ENCODE data around the gene COMTD1. TPM values are rescaled to one million over a fixed set of nuclear protein-coding genes. Genes with fewer than 3 reads are reported as not detected.

Gene COMTD1
- total RNA-seq, 2 experiments from 2014 or later: 37.7 to 47.2 TPM

DNA sequence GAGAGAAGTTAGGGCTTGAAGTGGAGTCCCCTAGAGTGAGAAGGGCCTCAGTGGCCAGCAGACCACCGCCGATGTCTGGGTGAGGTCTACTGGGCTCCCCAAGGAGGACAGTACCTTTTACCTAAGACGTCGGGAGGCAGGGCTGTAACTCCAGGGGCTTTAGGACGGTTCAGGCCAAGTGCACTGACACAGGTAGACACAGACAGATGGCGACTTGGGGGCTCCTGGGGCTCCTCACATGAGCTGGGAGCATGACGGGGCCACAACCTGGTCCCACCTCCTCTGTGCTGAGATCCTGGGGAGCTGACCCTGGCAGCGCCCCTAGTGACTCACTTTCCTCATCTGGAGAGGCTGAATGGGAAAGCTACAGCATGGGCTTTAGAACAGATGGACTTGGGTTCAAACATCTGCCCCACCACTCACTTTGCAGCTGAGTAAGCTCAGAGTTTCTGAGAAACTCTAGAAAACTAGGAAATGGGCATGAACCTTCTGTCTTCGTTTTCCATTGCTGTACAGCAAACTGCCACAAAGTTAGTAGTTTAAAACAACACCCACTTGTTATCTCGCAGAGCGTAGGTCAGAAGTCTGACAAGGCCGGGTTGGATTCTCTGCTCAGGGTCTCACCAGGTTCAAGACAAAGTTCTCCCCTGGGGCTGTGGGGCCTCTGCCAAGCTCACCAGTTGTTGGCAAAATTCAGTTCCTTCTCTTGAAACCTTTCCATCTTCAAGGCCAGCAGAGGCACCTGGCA lies 4.7 kb upstream of the COMTD1 start:
- ChIA-PET POLR2A (interaction anchor here (0.7 kb wide), 1 partner anchor 96 kb away, joined by 3 read pairs; no protein-coding TSS in a partner anchor), CTCF (ENCODE audit: unreplicated experiment) (no interaction called here)
- no peaks in the 10 kb centered on the region for H3K36me3 ChIP-seq (ENCODE audit: insufficient read depth, low read length)
- no peaks in the 10 kb centered on the region for H3K9me3 ChIP-seq (ENCODE audit: low read length)
- no peaks in the 10 kb centered on the region for H4K20me1 ChIP-seq (ENCODE audit: insufficient read depth, low read length)
- no TSS peak for BruUV-seq (replicated peaks)
- no peaks in the 10 kb centered on the region for H3K9me2 ChIP-seq (ENCODE audit: insufficient read depth, low read length)
- TF ChIP-seq EZH2phosphoT487 (IDR thresholded peaks at IDR 0.05; ENCODE audit: borderline replicate concordance, low read depth, low read length): no peak
- DNase-seq (ENCODE audit: low spot score): no peak
- intact Hi-C loops (cut with micrococcal nuclease; ENCODE audit: unreplicated experiment): no loop called here
- no peak overlapping the region for H2AFZ ChIP-seq (ENCODE audit: low read length)
- no peak overlapping the region for H3K4me2 ChIP-seq (ENCODE audit: low read length)
- no peaks in the 10 kb centered on the region for H3K79me2 ChIP-seq (ENCODE audit: insufficient read depth, low read depth, low read length)
- H3K27ac ChIP-seq (ENCODE audit: low read depth, low read length, poor library complexity, severe bottlenecking): no peak overlapping the region
- H3K4me3 ChIP-seq (ENCODE audit: low read depth, low read length, poor library complexity, severe bottlenecking): no peak overlapping the region
- peaks cover 6% of the 10 kb centered on the region for H3K4me1 ChIP-seq (ENCODE audit: insufficient read depth, low read length, poor library complexity, severe bottlenecking)

GRCh38 chr10:75239096-75239790 lies 3.5 kb upstream of the COMTD1 start:
- Histone ChIP-seq H3K9me3 (ENCODE audit: low read length) (no peaks in the 10 kb centered on the region), H3K9me2 (ENCODE audit: insufficient read depth, low read length) (no peaks in the 10 kb centered on the region), H2AFZ (ENCODE audit: low read length) (no peak overlapping the region), H3K4me3 (ENCODE audit: low read depth, low read length, poor library complexity, severe bottlenecking) (no peak overlapping the region), H3K79me2 (ENCODE audit: insufficient read depth, low read depth, low read length) (no peaks in the 10 kb centered on the region), H4K20me1 (ENCODE audit: insufficient read depth, low read length) (no peaks in the 10 kb centered on the region), H3K4me1 (ENCODE audit: insufficient read depth, low read length, poor library complexity, severe bottlenecking) (peaks cover 6% of the 10 kb centered on the region), H3K36me3 (ENCODE audit: insufficient read depth, low read length) (no peaks in the 10 kb centered on the region), H3K4me2 (ENCODE audit: low read length) (no peak overlapping the region), H3K27ac (ENCODE audit: low read depth, low read length, poor library complexity, severe bottlenecking) (no peak overlapping the region)
- TF ChIP-seq CTCF (conservative IDR thresholded peaks at IDR 0.05; ENCODE audit: low read length) (no peak), EZH2phosphoT487 (IDR thresholded peaks at IDR 0.05; ENCODE audit: borderline replicate concordance, low read depth, low read length) (no peak)
- POLR2A ChIA-PET: no interaction called here
- intact Hi-C loops (cut with micrococcal nuclease; ENCODE audit: unreplicated experiment): loop anchor here (5.0 to 10.0 kb wide), 2 partner anchors 224 to 997 kb away; no protein-coding TSS in a partner anchor
- BruUV-seq (replicated peaks): no TSS peak
- CTCF ChIA-PET (ENCODE audit: unreplicated experiment): no interaction called here
- no peak for DNase-seq (ENCODE audit: low spot score)

GRCh38 chr10:75238182-75239095 lies 2.7 kb upstream of the COMTD1 start:
- H3K79me2 ChIP-seq (ENCODE audit: insufficient read depth, low read depth, low read length): no peaks in the 10 kb centered on the region
- no peak overlapping the region for H3K4me2 ChIP-seq (ENCODE audit: low read length)
- H3K36me3 ChIP-seq (ENCODE audit: insufficient read depth, low read length): peaks cover 4% of the 10 kb centered on the region; the same call in 1 of the 2 replicates
- no peak overlapping the region for H3K4me3 ChIP-seq (ENCODE audit: low read depth, low read length, poor library complexity, severe bottlenecking)
- intact Hi-C loops (cut with micrococcal nuclease; ENCODE audit: unreplicated experiment): loop anchor here (5.0 to 10.0 kb wide), 2 partner anchors 224 to 996 kb away; no protein-coding TSS in a partner anchor
- no peaks in the 10 kb centered on the region for H3K9me2 ChIP-seq (ENCODE audit: insufficient read depth, low read length)
- H3K9me3 ChIP-seq (ENCODE audit: low read length): no peaks in the 10 kb centered on the region
- H3K27ac ChIP-seq (ENCODE audit: low read depth, low read length, poor library complexity, severe bottlenecking): no peak overlapping the region
- TF ChIP-seq CTCF (conservative IDR thresholded peaks at IDR 0.05; ENCODE audit: low read length) (no peak), EZH2phosphoT487 (IDR thresholded peaks at IDR 0.05; ENCODE audit: borderline replicate concordance, low read depth, low read length) (no peak)
- DNase-seq (ENCODE audit: low spot score): no peak
- no peaks in the 10 kb centered on the region for H4K20me1 ChIP-seq (ENCODE audit: insufficient read depth, low read length)
- CTCF ChIA-PET (ENCODE audit: unreplicated experiment): no interaction called here
- BruUV-seq (replicated peaks): no TSS peak
- peaks cover 12% of the 10 kb centered on the region for H3K4me1 ChIP-seq (ENCODE audit: insufficient read depth, low read length, poor library complexity, severe bottlenecking)
- POLR2A ChIA-PET: interaction anchor here (0.6 kb wide), 2 partner anchors 92 to 571 kb away, joined by 3 to 6 read pairs; no protein-coding TSS in a partner anchor
- H2AFZ ChIP-seq (ENCODE audit: low read length): no peak overlapping the region
